SJSA1 (cell line): ENCODE measurements around the gene AFMID. TPM values are rescaled to one million over a fixed set of nuclear protein-coding genes. Genes with fewer than 3 reads are reported as not detected.
"Not testable (repeated sequence)": the region's sequence is repeated elsewhere in the genome, so short reads cannot be mapped to it uniquely, and the experiment has no call there.

ENCODE experiments used
- DNase-seq, 2 experiments: peaks; one replicate each; pipeline ENCODE4 v3.0.0-alpha.2; 2015 to 2020; ENCODE audit warnings: low spot score in 2 of 2, low read depth in 1 of 2
- H3K27ac ChIP-seq: fragments of 250-450 bp; sonication (Bioruptor Pico); 2 replicates; pipeline ENCODE4 v1.5.1; 2020; ENCODE audit warnings: mild to moderate bottlenecking, moderate library complexity
- H3K27me3 ChIP-seq: fragments of 250-450 bp; sonication (Bioruptor Pico); replicated peaks from 2 replicates; pipeline ENCODE4 v1.5.1; 2020; ENCODE audit warnings: mild to moderate bottlenecking, moderate library complexity
- H3K36me3 ChIP-seq: fragments of 250-450 bp; sonication (Bioruptor Pico); 2 replicates; pipeline ENCODE4 v1.5.1; 2020; ENCODE audit warnings: mild to moderate bottlenecking
- H3K4me1 ChIP-seq: fragments of 250-450 bp; sonication (Bioruptor Pico); replicated peaks from 2 replicates; pipeline ENCODE4 v1.6.1; 2021; ENCODE audit warnings: mild to moderate bottlenecking
- H3K4me3 ChIP-seq: fragments of 250-450 bp; sonication (Bioruptor Pico); 2 replicates; pipeline ENCODE4 v1.5.1; 2020; ENCODE audit warnings: mild to moderate bottlenecking
- H3K9me3 ChIP-seq: fragments of 250-450 bp; sonication (Bioruptor Pico); replicated peaks from 2 replicates; pipeline ENCODE4 v1.5.1; 2020; ENCODE audit warnings: mild to moderate bottlenecking
- total RNA-seq: library from RNA; depleted of rRNA; stranded (reverse); fragments of >200 nt; shearing (Covaris generic); gene quantifications from 2 replicates; pipeline ENCODE4 v1.2.3, GENCODE V29; 2014; rRNA removed

Gene AFMID
- total RNA-seq, 1 experiment from 2014 or later: 16.5 TPM

- Histone ChIP-seq H3K27ac (no peak overlapping the region), H3K36me3 (0 out of 2 replicates have a peak, but pooled peaks cover 4% of the 10 kb centered on the region), H3K27me3 (no peaks in the 10 kb centered on the region), H3K4me1 (peaks cover 18% of the 10 kb centered on the region), H3K4me3 (no peak overlapping the region), H3K9me3 (no peaks in the 10 kb centered on the region)
- no peak for DNase-seq
These were observed 65.0 kb downstream of the AFMID start for GRCh38 chr17:78252111-78252634.

DNA sequence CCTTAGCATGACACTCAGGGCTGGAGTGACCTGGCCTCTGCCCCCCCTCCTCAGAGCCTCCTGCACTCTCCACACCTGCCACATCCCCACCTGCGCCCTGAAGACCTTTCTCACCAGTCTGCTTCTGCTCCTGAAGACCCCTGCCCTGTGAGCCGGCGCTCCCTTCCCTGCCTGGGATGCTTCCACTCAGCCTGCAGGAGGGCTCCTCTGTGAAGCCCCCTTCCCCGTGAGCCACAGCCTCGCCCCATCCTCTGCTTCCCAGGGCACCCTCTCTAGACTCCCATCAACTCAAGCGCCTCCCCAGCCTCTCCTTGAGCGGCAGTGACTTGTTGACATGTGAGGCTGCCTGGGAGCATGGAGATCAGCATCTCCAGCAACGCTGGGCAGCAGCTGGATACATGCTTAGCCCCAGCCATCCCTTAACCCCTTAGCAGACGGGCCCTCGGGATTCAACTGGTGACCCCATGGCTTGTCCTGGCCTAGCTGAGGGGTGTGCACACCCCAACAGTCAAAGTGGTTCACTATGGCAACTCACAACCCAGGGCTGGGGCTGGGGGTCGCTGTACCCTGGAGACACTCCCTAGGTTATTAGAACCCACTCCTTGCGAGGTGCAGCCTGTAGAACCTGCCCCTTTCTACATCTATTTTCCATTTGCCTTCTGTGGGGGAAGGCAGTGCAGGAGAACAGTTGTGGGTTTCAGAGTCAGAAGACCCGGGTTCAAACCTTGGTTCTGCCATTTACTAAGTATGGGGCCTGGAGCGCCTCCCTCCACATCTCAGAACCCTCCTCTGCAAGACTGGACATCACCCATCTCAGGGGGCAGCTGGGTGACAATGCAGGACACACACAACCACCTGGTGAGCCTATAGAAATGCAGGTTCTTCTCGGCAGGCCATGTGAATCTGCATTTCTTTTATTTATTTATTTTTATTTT lies 65.8 kb downstream of the AFMID start:
- H3K4me1 ChIP-seq: peaks cover 17% of the 10 kb centered on the region
- H3K4me3 ChIP-seq: no peak overlapping the region
- H3K27ac ChIP-seq: no peak overlapping the region
- 0 out of 2 replicates have a peak, but pooled peaks cover 4% of the 10 kb centered on the region for H3K36me3 ChIP-seq
- no peaks in the 10 kb centered on the region for H3K27me3 ChIP-seq
- no peak for DNase-seq
- H3K9me3 ChIP-seq: no peaks in the 10 kb centered on the region

DNA sequence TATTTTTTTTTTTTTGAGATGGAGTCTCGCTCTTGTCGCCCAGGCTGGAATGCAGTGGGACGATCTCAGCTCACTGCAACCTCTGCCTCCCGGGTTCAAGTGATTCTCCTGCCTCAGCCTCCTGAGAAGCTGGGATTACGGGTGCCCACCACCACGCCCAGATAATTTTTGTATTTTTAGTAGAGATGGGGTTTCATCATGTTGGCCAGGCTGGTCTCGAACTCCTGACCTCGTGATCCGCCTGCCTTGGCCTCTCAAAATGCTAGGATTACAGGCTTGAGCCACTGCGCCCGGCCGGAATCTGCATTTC lies 66.4 kb downstream of the AFMID start:
- H3K4me1 ChIP-seq: peaks cover 17% of the 10 kb centered on the region
- not testable (repeated sequence) for DNase-seq, H3K27ac ChIP-seq, H3K27me3 ChIP-seq, H3K9me3 ChIP-seq, H3K36me3 ChIP-seq
- 0 out of 2 replicates have a peak overlapping the region, but pooled peaks have one; percentile 69 for H3K4me3 ChIP-seq

DNA sequence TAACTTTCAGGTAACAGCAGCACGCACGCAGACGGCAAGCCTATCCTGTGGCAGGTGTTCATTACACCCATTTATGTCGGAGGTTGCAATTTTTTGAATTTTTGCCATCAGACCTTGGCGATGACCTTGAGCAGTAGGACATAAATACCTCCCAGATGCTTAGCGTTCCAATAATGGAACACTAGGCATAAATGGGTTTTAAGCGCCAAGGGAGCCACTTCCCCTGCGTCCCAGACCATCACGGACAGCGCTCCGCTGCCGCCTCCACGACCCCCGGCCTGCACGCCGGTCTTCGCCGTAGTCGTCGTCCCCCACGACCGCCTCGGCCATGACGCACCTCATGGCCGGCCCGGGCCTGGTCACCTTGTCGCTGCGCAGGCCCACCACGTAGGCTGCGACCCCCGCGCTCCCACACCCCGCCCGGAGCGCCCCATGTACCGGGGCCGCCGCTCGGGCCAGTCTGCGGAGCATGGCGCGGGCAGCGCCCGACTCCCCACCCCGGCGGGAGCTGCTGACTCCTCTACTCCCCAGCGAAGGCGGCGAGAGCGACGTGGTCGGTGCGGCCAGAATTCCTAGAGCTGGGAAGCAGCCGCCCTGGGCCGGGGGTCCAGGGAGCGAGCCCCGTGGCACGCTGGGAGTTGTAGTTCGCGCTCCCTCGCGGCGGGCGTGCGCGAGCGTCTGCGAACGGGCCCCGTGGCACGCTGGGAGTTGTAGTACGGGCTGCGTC lies 66.9 kb downstream of the AFMID start:
- H3K4me1 ChIP-seq: peaks cover 17% of the 10 kb centered on the region

DNA sequence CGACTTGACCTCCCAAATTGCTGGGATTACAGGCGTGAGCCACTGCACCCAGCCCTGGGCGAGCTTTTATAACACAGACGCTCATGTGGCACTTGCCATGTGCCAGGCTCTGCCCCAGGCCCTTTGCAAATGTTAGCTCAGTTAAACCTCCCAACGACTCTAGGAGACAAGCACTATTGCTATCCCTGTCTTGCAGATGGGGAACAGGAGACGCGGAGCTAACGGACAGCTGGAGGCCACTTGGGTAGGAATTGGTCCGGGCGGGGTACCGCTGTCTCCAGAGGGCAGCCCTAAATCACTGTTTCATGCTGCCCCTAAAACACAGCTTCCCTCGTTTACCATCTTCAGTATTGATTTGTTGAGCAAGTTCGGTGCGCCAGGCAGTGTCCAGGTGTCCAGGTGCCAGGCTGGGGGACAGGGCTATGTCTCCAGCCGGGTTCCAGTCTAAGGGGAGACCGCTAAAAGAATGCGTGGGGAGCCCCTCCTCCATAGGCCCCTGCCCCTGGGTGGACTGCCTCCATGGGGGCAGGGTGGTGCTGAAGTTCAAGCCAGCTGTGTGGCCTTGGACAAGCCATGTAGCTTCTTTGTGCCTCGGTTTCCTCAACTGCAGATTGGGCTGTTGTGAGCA lies 68.0 kb downstream of the AFMID start:
- Histone ChIP-seq H3K4me3 (no peak overlapping the region), H3K36me3 (0 out of 2 replicates have a peak, but pooled peaks cover 4% of the 10 kb centered on the region), H3K27me3 (no peaks in the 10 kb centered on the region), H3K9me3 (no peaks in the 10 kb centered on the region), H3K27ac (no peak overlapping the region), H3K4me1 (peaks cover 17% of the 10 kb centered on the region)
- DNase-seq: no peak

More for the DNA sequence above, 66.9 kb downstream of the AFMID start:
- Histone ChIP-seq H3K36me3 (0 out of 2 replicates have a peak, but pooled peaks cover 4% of the 10 kb centered on the region), H3K4me3 (peak overlapping the region; percentile 69), H3K27me3 (no peaks in the 10 kb centered on the region), H3K27ac (peak overlapping the region; percentile 16; the same call in 1 of the 2 replicates), H3K9me3 (no peaks in the 10 kb centered on the region)
- DNase-seq: peak; percentile 74 to 89

- no peak overlapping the region for H3K27ac ChIP-seq
- H3K27me3 ChIP-seq: no peaks in the 10 kb centered on the region
- H3K9me3 ChIP-seq: no peaks in the 10 kb centered on the region
- peaks cover 11% of the 10 kb centered on the region for H3K4me1 ChIP-seq
- DNase-seq: no peak
- no peak overlapping the region for H3K4me3 ChIP-seq
- H3K36me3 ChIP-seq: 0 out of 2 replicates have a peak, but pooled peaks cover 4% of the 10 kb centered on the region
These were observed 69.0 kb downstream of the AFMID start for GRCh38 chr17:78255953-78256706.

DNA sequence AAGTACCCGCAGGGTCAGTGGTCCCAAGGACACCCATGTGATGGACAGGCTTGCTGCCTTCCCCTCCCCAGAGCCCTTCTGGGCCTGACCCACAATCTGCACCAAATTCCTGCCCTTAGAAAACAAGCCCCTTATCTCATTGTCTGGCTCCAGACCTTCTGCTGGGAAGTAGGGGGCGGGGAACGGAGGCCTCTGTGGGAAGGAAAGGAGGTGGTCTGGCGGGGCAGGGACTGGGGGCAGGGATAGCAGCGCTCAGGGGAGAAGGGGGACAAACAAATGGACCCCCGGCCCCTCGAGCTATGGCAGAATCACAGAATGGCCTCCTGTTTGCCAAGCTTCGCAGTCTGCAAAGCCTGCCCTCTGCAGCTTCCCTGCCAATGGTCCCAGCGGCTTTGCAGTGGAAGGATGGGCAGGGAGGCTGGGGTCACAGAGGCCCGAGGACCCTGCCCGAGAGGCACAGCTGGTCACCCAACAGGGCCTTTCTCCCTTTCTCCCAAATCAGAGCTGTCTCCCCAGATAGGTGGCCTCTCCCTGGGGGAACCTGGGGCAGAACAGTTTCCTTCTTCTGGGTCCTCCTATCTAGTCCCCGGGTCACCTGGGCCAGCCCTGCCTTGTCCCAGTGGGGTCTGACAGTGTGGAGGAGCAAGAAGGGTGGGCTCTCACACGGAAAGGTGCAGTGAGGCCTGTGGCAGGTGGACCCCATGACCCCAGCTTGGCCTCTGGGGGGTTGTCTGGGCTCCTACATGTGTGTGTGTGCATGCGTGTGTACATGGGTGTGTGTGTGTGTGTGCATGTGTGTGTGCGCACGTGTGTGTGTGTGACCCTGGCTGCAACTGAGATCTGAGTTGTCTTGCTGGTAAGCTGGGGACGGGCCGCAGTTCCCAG lies 69.8 kb downstream of the AFMID start:
- no peak for DNase-seq
- H3K27me3 ChIP-seq: no peaks in the 10 kb centered on the region
- no peak overlapping the region for H3K4me3 ChIP-seq
- peaks cover 8% of the 10 kb centered on the region for H3K4me1 ChIP-seq
- H3K36me3 ChIP-seq: 0 out of 2 replicates have a peak, but pooled peaks cover 4% of the 10 kb centered on the region
- no peaks in the 10 kb centered on the region for H3K9me3 ChIP-seq
- H3K27ac ChIP-seq: no peak overlapping the region

Other genes with a start within 250 kb of the AFMID start
- gene TNRC6C, start 228.7 kb upstream of the AFMID start, total RNA-seq: 4.6 and 9.6 TPM in 2 replicates
- 0.53 TPM in 1 of 2 replicates, not detected in the other for gene TMC6, start 58.6 kb upstream of the AFMID start, total RNA-seq
- not detected in 2 replicates for gene TMC8, start 56.6 kb upstream of the AFMID start, total RNA-seq
- gene C17orf99, start 41.0 kb upstream of the AFMID start, total RNA-seq: not detected in 2 replicates
- 23.7 and 25.3 TPM in 2 replicates for gene SYNGR2, start 18.8 kb upstream of the AFMID start, total RNA-seq
- gene TK1, start 310 bp upstream of the AFMID start, total RNA-seq: 305 and 456 TPM in 2 replicates
- 301 and 370 TPM in 2 replicates for gene BIRC5, start 26.9 kb downstream of the AFMID start, total RNA-seq
- not detected in 2 replicates for gene TMEM235, start 44.3 kb downstream of the AFMID start, total RNA-seq
- gene SOCS3, start 172.7 kb downstream of the AFMID start, total RNA-seq: 44.7 and 71.9 TPM in 2 replicates
- 43.6 and 64.1 TPM in 2 replicates for gene PGS1, start 191.3 kb downstream of the AFMID start, total RNA-seq